ENCODE data around the gene CCT3.

The CCT3 gene

GRCh38 chr1:156368157-156368658, 30.1 kb upstream of the CCT3 start:
- TF ChIP-seq CTCF (IDR thresholded peaks at IDR 0.05; ENCODE audit: insufficient read depth, low read depth, low read length, missing control alignments), result no peak
- no peak overlapping the region for H3K4me3 ChIP-seq (ENCODE audit: low read depth, low read length)
- DNase-seq (ENCODE audit: low read depth), result no peak

DNA sequence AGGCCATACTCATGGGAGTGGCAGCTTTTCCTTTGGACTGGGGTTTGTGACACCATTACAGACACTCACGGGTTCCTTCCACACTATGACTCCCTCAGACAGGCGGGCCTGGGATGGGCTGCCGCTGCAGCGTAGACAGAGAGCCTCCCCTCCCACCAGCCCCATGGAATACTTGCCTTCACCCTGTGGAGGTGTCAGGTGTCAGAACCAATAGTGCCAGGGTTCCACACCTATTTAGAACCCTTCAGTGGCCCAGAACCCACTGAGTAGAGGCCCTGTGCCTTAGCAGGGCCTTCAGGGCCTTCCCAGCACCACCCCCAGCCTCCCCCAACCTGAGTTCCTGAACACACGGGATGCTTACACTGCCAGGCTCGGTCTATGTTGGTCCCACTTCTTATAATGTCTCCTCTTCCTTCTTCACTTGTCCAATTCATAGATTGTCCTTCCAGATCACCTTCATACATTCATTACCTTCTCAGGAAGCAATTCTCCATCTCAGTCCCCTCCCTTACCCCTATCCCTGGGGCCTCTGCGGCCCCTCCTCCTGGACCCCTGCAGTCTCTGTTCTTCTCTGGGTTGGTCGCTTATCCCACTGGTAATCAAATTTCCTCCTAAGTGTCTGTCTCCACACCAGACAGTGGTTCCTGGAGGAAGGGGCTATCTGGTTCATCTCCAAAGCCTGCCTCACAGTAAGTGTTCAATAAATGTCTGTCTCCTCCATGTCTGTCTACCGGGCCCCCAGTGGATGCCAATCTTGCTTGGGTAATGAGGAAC, 29.5 kb upstream of the CCT3 start:
- no peak for DNase-seq (ENCODE audit: low read depth)
- no peak overlapping the region for H3K4me3 ChIP-seq (ENCODE audit: low read depth, low read length)
- TF ChIP-seq CTCF (IDR thresholded peaks at IDR 0.05; ENCODE audit: insufficient read depth, low read depth, low read length, missing control alignments), result no peak

GRCh38 chr1:156366378-156367166, 28.5 kb upstream of the CCT3 start:
- no peak for TF ChIP-seq CTCF (IDR thresholded peaks at IDR 0.05; ENCODE audit: insufficient read depth, low read depth, low read length, missing control alignments)
- no peak overlapping the region for H3K4me3 ChIP-seq (ENCODE audit: low read depth, low read length)
- no peak for DNase-seq (ENCODE audit: low read depth)

- no peak for TF ChIP-seq CTCF (IDR thresholded peaks at IDR 0.05; ENCODE audit: insufficient read depth, low read depth, low read length, missing control alignments)
- no peak overlapping the region for H3K4me3 ChIP-seq (ENCODE audit: low read depth, low read length)
- no peak for DNase-seq (ENCODE audit: low read depth)
Observed at GRCh38 chr1:156365754-156366153, 27.7 kb upstream of the CCT3 start.

- no peak overlapping the region for H3K4me3 ChIP-seq (ENCODE audit: low read depth, low read length)
- no peak for DNase-seq (ENCODE audit: low read depth)
- TF ChIP-seq CTCF (IDR thresholded peaks at IDR 0.05; ENCODE audit: insufficient read depth, low read depth, low read length, missing control alignments), result no peak
Observed at GRCh38 chr1:156360534-156360933, 22.4 kb upstream of the CCT3 start.

DNA sequence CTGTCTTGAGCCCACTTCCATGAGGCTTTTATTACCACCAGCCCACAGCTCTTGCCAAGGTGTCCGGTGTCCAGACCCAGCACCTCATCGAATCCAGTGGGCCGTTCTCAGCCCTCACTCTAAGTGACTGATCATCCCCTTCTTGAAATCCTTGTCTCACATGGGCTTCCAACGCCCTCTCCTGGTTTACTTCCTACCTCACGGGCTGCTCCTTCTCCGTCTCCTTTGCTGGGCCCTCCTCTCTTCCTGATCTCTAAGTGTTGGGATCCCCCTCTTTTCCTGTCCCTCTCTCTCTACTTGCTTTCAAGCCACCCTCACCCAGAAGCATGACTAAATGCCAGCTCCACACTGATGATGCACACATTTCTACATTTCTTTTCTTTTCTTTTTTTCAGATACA, 21.9 kb upstream of the CCT3 start:
- DNase-seq (ENCODE audit: low read depth), result peak; percentile 19
- peak; percentile 4 for TF ChIP-seq CTCF (IDR thresholded peaks at IDR 0.05; ENCODE audit: insufficient read depth, low read depth, low read length, missing control alignments)
- no peak overlapping the region for H3K4me3 ChIP-seq (ENCODE audit: low read depth, low read length)
